ENCODE results near the gene NXNL2. TPM values are rescaled to one million over a fixed set of nuclear protein-coding genes. Genes with fewer than 3 reads are reported as not detected.

The NXNL2 gene
- polyA plus RNA-seq, 1 donor = 0.19 TPM

GRCh38 chr9:88578121-88579049, 43.4 kb downstream of the NXNL2 start:
- DNase-seq = peak; percentile 82

- DNase-seq = no peak
Observed at GRCh38 chr9:88579050-88579715, 44.2 kb downstream of the NXNL2 start.

- DNase-seq = no peak
Observed at GRCh38 chr9:88580961-88581360, 46.0 kb downstream of the NXNL2 start.

GRCh38 chr9:88583901-88584596, 49.1 kb downstream of the NXNL2 start:
- no peak for DNase-seq

GRCh38 chr9:88585426-88585825, 50.4 kb downstream of the NXNL2 start:
- no peak for DNase-seq

- DNase-seq = no peak
Observed at GRCh38 chr9:88586452-88586851, 51.5 kb downstream of the NXNL2 start.

- DNase-seq = no peak
Observed at GRCh38 chr9:88587182-88587581, 52.2 kb downstream of the NXNL2 start.

- DNase-seq = no peak
Observed at GRCh38 chr9:88587885-88588649, 53.1 kb downstream of the NXNL2 start.

- no peak for DNase-seq
Observed at GRCh38 chr9:88589656-88590055, 54.7 kb downstream of the NXNL2 start.

- no peak for DNase-seq
Observed at GRCh38 chr9:88590558-88591146, 55.7 kb downstream of the NXNL2 start.

- peak; percentile 65 for DNase-seq
Observed at GRCh38 chr9:88593537-88594185, 58.7 kb downstream of the NXNL2 start.

Other genes with a start within 250 kb of the NXNL2 start
- 60.7 TPM for gene SPIN1, start 146.7 kb upstream of the NXNL2 start, polyA plus RNA-seq (ENCODE audit: insufficient read length)

Measured in hindlimb muscle (tissue), 1 donor.